HG03571 (cell line): ENCODE measurements around the gene USH2A.
A peak's percentile ranks its signal among the peaks of the same experiment; 100 is the strongest.

Experiments used
- ATAC-seq: cut with Tn5 transposase; IDR thresholded peaks from one replicate; pipeline ENCODE4 v1.9.1; 2021; ENCODE audit not compliant: unreplicated experiment

Gene USH2A

DNA sequence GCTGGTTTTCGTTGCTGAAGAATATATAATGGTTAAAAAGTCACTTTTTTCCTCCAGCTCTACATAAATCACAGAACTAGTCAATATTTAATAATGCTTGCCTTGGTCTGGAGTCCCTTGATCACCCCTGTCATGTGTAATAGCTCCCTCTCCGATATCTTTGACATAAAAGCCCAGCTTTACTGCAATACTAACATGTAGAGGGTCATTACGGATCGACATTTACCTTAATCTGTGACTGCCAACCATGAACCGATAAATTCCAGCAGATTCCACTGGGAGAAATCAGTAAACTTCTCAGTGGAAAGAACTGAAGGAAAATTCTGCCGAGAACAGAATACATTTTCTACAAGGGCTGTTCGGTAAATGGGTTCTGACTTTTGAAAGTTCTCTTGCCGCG is 459.6 kb downstream of the USH2A start:
- no peak for ATAC-seq

DNA sequence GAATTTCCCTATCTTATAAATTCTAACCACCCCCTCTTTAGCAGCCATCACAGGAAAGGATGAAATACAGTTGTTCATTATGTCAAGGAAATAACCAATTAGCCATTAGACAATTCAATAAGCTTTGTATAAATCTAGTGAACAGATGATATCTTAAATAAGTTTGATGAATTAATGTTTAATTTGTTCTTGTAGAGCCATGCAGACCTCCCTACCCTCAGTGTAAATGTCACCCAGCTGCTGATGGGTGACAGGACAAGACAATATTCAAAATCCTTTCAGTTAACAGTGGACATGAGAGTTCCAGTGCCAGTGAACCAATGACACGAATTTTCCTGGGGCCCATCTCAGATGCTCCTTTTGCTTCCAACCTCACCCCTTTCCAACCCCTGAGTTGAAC is 460.2 kb downstream of the USH2A start:
- no peak for ATAC-seq

DNA sequence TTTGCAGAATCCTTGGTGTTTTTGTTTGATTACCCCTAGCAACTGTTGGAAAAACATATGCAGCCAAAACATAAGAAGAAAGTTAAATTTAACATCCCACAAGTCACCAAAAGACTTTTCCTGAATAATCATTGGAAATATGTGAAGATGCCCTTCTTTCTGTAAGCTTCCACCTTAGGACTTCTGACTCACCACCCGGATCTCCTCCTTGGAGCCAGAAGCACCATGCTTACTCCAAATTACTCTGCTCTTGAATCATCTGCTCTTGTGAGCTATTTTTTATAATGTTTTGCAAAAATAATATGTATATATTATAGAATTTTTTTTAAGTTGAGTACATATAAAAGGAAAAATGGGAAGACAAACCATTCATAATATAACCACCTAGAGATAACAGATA is 464.4 kb downstream of the USH2A start:
- ATAC-seq = no peak

DNA sequence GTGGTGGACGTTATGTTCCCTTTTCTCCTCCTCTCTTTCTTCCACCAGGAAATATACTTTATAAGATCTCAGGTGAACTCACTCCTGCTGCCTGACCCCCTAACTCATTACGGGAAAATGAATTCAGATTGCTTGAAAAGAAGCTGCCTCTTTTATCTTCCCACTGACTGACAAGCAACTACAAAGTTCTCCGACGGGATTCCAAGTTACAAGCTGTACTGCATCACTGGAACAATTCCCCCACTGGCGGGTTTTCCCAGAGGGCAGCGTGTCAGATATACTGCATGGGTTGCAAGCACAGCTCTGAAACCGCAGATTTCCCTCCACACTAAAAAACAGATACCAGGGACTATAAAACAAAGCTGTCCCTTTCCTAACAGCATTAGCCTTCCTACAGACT is 465.6 kb downstream of the USH2A start:
- ATAC-seq = no peak

DNA sequence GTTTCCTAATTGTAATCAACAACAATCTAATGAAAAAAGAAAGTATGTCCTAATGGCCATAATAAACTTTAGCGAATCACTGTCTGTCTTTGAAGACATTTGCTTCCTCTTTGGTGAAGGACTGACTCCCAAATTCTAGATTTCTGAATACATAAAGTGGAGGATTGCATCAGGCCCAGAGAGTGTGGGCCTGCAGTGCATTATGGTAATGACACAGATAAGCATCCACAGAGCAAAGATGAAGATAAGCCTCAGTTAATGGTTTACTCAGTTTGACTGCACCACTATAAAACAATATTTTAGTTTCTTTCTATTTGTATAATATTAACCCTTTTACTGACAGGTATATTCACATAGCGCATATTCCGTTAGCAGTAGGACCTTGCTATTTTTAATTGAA is 490.7 kb downstream of the USH2A start:
- ATAC-seq = no peak

DNA sequence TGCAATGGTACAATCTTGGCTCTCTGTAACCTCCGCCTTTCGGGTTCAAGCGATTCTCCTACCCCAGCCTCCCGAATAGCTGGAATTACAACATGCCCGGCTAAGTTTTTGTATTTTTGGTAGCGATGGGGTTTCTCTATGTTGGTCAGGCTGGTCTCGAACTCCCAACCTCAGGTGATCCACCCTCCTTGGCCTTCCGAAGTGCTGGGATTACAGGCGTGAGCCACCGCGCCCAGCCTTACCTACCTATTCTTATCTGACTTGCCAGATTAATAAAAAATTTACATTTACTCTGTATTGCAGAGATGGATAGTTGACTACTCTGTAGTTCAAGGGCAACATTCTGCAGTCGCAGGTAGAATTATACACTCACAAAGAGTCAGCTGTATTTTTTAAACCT is 496.6 kb downstream of the USH2A start:
- ATAC-seq = no peak

DNA sequence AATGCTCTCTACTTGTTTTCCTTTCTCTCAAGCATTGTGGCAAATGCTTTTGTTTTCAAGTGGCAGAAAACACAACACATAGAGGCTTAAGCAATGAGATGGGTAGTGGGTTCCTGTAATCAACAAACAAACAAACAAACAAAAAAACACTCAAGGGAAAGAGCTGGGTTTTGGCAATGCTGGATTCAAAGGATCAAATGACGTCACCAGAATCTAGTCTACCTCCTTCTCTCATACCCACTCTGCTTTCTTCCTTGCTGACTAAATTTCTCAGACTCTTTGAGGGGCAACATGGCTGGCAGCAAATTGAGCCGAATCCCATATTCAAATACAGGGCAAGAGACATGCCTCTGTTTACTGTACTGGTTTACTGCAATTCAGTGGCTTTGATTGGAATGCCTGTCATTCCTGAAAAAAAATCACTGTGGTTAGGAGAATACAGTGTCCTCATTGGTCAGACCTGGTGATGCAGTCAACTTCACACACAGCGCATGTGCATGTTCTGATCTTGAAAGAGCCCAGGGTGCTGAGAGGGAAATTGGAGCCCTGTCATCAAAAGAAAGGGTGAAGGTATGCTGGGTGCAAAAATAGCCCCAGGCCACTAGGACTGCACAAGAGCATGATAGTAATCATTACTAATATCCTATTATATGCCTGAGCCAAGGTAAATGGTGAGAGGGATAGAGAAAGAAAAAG is 500.0 kb downstream of the USH2A start:
- ATAC-seq = no peak

DNA sequence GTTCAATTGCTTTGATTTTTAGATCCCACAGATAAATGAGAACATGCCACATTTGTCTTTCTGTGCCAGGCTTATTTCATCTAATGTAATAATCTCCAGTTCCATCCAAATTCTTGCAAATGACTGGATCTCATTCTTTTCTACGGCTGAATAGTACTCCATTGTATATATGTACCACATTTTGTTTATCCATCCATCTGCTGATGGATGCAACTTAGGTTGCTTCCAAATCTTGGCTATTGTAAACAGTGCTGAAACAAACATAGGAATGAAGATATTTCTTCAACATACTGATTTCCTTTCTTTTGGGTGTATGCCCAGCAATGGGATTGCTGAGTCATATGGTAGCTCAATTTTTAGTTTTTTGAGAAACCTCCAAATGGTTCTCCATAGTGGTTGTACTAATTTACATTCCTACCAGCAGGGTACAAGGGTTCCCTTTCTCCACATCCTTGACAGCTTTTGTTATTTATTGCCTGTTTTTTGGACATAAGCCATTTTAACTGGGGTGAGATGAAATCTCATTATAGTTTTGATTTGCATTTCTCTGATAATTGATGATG is 511.8 kb downstream of the USH2A start:
- ATAC-seq = no peak

DNA sequence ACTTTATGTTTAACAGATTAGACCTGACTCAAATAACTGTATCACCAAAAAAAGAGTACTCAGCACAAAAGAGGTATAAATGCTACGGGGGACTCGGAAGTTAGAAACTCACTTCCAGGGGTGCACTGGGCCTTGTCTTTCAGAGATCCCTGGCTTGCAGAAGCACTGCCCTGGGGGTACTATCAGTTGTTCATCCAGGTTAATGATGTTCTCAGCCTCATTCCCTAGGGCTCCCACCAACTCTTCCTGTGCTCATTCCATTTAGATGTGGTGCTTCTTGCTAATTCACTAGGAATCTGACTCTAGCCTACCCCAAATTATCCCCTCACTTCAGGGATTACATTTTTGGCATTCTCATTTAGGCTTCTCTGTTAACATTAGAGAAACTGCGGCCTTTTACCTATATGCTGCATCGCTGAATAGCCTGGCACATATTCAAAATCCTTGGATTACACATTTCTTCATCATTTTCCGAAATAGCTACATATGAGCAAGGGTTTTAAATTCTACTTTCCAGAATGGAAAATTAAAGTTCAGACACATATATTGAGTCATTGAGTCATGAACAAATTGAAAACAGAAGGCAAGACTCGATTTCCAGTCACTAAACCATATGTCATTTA is 517.6 kb downstream of the USH2A start:
- no peak for ATAC-seq

DNA sequence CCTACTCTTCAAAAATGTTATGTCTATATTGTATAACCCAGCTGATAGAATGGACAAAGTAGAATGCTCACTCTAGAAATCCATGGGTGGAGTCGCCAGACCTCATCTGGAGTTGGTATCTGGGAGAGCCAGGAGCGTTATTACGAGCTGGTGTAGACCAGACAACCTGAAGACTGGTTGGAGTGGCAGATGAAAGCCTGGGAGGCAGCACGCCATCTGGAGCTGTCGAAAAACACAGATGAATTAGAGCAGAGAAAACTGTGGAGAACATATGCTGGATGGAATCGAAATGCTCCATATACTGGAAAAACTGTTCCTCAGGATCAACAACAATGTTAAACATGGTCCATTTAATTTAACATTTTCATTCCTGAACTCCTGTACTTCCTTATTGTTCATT is 522.6 kb downstream of the USH2A start:
- no peak for ATAC-seq

DNA sequence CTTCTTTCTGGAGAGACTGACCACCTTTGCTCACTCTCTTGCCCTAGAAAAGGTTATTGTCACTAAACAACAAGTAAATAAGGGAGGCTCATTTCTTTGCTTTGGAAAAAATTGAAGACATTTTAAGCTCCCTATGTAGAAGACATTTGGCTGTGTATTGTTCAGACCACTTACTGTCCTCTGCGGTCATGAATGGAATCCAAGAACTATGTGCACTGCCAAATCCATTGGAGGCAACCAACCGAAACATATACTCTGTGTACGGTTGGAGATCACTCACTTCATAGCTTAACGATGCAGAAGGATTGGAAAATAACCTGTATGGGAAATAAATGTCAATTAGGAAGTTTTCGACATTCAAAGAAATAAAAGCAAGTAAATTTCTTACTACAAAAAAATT is 523.3 kb downstream of the USH2A start:
- ATAC-seq = no peak

DNA sequence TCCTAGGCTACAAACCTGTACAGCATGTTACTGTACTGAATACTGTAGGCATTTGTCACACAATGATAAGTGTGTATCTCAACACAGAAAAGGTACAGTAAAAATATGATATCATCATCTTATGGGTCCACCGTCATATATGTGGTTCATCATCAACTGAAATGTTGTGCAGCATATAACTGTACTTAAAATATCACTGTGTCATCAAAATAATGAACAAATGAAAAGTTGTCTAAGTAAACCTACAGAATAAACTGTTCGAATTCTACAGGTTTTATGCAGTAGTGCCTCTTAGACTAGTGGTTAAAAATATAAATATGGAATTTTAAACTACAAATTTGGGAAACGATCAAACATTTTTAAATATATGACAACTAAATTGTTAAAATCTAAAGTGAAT is 527.4 kb downstream of the USH2A start:
- no peak for ATAC-seq

DNA sequence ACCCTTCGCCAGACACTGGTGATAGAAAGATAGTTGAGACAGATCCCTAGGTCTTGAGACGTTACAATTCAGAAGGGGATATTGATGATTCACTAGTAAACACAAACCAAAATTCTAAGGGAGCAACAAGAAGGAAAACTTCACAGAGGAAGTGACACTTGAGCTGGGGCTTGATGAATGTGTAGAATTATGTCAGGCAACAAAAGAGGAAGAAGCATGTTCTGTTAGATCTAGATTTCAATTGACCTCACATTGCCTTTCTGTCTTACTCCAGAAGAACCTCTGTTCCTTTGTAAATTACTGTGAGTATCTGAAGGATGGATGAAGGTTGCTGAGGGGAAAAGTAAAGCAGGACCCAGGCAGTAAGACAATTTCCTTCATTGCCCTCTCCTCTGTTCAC is 528.0 kb downstream of the USH2A start:
- no peak for ATAC-seq

DNA sequence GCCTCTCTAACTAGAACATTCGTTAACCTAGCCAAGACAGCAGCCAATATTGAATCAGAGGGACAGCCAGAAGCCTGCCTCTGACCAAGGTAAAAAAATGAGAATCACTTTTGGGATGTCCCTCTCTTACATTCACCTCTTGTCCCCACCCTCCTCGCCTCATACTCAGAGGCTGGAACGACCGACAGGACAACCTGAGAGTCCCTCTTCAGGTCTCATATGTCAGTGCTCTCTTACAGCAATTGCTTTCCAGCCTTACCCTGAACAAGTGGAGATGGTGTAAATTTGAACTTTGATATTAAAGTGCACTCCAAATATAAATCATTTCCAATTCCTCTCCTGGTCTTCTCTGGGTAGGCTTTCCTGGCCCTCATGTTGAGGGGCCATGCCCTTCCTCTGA is 528.6 kb downstream of the USH2A start:
- ATAC-seq = no peak

DNA sequence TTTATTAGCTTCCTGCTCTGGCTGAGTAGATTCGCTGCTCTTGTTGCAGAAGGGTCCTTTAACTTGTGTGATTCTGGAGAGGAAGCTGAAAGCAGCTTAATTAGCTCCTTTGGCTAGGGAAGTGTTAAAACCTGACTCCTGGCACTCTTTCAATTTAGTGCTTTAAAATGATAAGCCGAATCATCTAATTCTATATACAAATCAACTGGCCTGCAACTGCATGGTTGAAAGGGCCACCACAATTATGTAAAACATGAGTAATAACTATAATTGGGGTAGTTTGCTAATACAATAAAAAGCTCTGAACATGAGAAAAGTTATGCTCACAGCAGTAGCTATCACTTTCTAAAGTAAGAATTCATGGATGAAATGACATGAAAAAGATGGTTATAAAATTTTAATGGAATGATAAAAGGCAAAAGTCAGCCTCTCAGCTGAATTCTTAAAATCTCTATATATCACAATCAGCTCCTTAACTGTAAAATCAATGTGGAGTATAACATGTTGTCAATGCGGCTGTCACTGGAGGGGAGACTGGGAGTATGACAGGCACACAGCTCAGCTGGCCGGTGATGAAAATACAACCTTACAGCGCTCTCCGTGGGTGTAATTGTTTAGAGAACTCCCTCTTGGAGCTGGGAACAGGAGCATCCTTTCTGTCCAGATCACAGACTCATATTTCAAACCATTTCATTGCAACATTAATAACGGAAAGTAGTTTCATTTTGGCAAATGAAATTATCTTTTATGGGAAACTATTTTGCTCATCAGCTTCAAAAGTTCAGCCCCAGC is 531.8 kb downstream of the USH2A start:
- ATAC-seq = no peak

DNA sequence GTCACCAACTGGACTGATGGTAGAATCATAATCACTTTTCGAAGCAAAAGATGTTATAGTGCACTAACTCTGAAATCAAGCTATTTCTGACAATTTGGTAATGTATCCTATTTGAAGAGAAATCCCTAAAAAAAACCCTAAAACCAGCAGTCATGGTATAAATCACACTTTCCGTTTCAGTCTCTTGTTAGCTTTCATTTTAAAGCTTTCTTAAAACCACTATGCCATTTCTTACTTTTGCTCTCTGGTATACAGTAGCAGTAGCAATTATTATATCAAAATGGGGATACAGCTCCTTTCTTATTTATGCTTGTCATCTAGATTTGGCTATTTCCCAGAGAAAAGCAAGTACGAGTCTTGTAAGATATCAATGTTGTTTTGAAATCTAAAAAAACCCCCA is 532.8 kb downstream of the USH2A start:
- ATAC-seq = peak; percentile 51

DNA sequence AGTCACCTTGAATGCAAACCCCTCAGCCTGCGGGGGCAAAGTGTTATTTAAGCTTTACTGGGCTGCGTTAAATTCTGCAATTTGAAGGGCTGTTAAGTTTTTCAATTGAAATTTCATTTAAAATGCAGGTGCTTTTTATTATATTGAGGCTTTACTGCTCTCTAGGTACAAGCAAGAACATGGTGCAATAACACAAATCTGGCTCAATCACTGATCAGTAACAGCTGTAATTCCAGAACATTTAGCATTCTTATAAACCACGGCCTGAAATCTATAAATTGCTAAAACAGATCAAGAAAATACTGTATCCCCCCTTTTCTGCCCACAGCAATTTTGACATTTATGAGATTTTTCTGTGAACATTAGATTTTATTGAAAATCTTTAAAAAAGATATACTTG is 533.4 kb downstream of the USH2A start:
- ATAC-seq = no peak

DNA sequence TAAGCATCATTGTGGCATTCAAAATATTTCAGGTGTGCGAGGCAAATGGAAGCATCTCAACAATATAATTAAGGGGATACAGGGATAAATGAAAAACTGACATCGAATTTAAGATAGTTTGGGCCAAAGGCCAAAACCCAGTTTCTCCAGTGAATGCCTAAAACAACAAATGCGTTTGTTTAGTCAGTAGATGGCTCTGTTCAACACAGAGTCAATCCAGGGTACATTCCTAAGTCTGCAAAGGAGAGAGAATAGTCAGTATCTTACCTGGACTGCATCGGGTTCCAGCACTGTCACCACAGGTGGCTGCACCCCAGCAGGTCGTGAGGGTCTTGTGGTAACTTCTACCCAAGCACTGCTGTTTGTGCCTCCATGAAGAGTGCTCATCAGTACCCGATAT is 535.1 kb downstream of the USH2A start:
- no peak for ATAC-seq

DNA sequence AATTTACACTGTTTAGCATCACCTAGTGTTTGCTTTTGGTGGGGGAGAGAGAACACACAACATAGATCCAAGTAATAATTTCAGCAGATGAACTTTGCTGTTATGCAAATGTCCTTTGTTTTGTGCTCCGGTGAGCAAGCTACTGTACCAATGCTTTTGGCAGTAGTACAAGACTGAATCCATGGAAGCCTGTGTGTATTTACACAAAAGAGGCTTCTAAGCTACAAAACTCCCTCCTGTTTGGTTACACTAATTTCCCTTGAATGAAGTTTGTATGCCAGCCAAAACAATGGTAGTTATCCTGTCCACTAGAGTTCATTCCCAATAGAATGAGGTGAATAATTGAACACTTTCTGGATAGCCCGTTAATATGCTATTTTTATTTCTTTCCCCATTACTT is 535.6 kb downstream of the USH2A start:
- no peak for ATAC-seq

DNA sequence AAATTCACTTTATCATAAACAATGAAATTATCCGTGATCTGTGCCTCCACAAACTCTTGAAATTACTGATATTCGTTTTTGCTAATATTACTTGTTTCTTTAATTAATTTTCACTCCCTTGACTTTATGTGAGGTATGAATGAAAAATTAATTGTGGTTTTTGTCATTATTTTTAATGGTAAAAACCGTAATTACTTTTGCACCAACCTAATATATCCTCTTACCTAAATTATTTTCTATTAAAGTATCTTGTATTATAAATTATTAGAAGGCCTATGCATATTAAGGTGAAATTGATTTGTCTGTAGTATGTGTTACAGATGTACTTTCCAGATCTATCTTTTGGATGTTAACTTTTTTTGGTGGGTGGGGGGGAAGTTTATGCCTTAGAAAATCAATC is 540.2 kb downstream of the USH2A start:
- no peak for ATAC-seq

DNA sequence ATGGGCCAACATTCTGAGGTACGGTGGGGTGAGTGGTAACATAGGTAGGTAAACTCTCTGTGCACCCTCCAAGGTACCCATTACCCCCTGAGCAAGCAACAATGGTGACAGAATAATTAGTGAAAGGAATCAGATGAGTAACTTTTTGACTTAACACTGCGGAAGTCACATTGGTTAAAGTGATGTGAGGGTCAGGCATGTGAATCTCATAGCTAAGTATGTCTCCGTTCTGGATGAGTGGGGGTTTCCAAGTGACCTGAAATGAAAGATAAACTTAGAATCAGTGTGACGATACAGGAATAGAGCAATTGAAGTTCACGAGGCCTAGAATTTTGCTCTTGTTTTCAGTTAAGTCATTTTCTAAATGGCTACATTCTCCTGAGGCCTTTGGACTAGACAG is 544.4 kb downstream of the USH2A start:
- no peak for ATAC-seq

DNA sequence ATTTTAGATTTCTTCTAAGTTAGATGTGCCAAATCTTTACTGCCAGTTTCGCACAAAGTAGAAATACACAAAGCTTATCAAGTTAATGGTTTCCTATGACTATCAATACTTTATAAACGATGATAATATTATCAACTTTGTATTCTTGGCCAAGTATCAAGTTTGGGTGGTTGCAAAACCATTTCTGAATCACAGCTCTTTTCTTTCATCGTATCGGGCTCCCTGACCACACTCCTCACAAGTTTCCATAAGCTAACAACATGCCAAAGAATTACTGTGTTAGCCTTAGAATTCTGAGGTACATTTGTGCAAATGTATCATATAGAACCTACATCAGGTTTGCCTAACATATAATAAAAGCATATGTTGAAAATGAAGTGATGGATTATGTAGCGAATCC is 545.1 kb downstream of the USH2A start:
- ATAC-seq = no peak
